SK-N-SH (cell line): ENCODE data around the gene WWP2. TPM values are rescaled to one million over a fixed set of nuclear protein-coding genes. Genes with fewer than 3 reads are reported as not detected.
A peak's percentile ranks its signal among the peaks of the same experiment; 100 is the strongest.

Source experiments
- CTCF ChIA-PET: fragments of 300-600, 350-600 bp; formaldehyde crosslinking; extraction: SDS; loops from one replicate; lab custom pipeline; 2021; lab: Yijun Ruan, JAX
- POLR2A ChIA-PET: fragments of 350-600 bp; sonication (Branson Sonifier 250); formaldehyde crosslinking; extraction: SDS; loops from one replicate; lab custom pipeline; 2020; ENCODE audit warnings: antibody characterized with exemption, inconsistent platforms; lab: Yijun Ruan, JAX
- DNase-seq: peaks from one replicate; pipeline ENCODE4 v3.0.0; 2012
- H2AFZ ChIP-seq: fragments of 200-600 bp; sonication (generic); 2 replicates; pipeline ENCODE4 v1.8.1; 2016; ENCODE audit warnings: antibody characterized with exemption, mild to moderate bottlenecking, low read depth
- H3F3A ChIP-seq: fragments of 200-600 bp; sonication (generic); replicated peaks from 2 replicates; pipeline ENCODE3; 2016; ENCODE audit warnings: antibody characterized with exemption, mild to moderate bottlenecking; ENCODE audit not compliant: insufficient read depth
- H3K27ac ChIP-seq, 2 experiments: fragments of 200-500 bp in 1 of 2; fragments of 200-600 bp in 1 of 2; sonication (Bioruptor generic) in 1 of 2; sonication (generic), shearing (Covaris generic) in 1 of 2; 2 replicates each; pipeline versions ENCODE4 v1.5.1 to v1.6.1; 2014 to 2016; ENCODE audit warnings: low read depth in 2 of 2, inconsistent platforms in 1 of 2, low read length in 1 of 2, mild to moderate bottlenecking in 1 of 2, mixed read lengths in 1 of 2
- H3K27me3 ChIP-seq: fragments of 200-600 bp; sonication (generic), shearing (Covaris generic); 2 replicates; pipeline ENCODE4 v1.6.1; 2016; ENCODE audit warnings: mixed run types; ENCODE audit not compliant: insufficient read depth
- H3K36me3 ChIP-seq, 2 experiments: fragments of 200-500 bp in 1 of 2; fragments of 200-600 bp in 1 of 2; sonication (Bioruptor generic) in 1 of 2; sonication (generic) in 1 of 2; replicated peaks in 1 of 2; 2 replicates each; pipeline versions ENCODE3 to v1.5.1; 2014 to 2016; ENCODE audit warnings: low read length in 1 of 2, mild to moderate bottlenecking in 1 of 2; ENCODE audit not compliant: insufficient read depth in 2 of 2, control insufficient read depth in 1 of 2
- H3K4me1 ChIP-seq, 2 experiments: fragments of 200-500 bp in 1 of 2; fragments of 200-600 bp in 1 of 2; sonication (Bioruptor generic) in 1 of 2; sonication (generic), shearing (Covaris generic) in 1 of 2; 2 replicates each; pipeline versions ENCODE4 v1.5.1 to v1.6.1; 2014 to 2016; ENCODE audit warnings: low read depth in 1 of 2, low read length in 1 of 2, mixed run types in 1 of 2; ENCODE audit not compliant: insufficient read depth in 2 of 2, control insufficient read depth in 1 of 2
- H3K4me2 ChIP-seq: fragments of 200-600 bp; sonication (generic), shearing (Covaris generic); 2 replicates; pipeline ENCODE4 v1.6.1; 2017; ENCODE audit warnings: mixed run types
- H3K4me3 ChIP-seq, 2 experiments: fragments of 200-500 bp in 1 of 2; fragments of 200-600 bp in 1 of 2; sonication (Bioruptor generic) in 1 of 2; sonication (generic), shearing (Covaris generic) in 1 of 2; 2 replicates each; pipeline versions ENCODE4 v1.5.1 to v1.8.1; 2014 to 2016; ENCODE audit warnings: low read depth in 2 of 2, inconsistent platforms in 1 of 2, low read length in 1 of 2, mild to moderate bottlenecking in 1 of 2, mixed read lengths in 1 of 2, moderate library complexity in 1 of 2
- H3K79me2 ChIP-seq: fragments of 200-600 bp; sonication (generic); 2 replicates; pipeline ENCODE4 v1.8.1; 2017; ENCODE audit warnings: mild to moderate bottlenecking; ENCODE audit not compliant: insufficient read depth
- H3K9ac ChIP-seq: fragments of 200-600 bp; sonication (generic); 2 replicates; pipeline ENCODE4 v1.6.1; 2017; ENCODE audit warnings: mixed run types
- H3K9me2 ChIP-seq: fragments of 200-600 bp; sonication (generic); 2 replicates; pipeline ENCODE4 v1.6.1; 2017; ENCODE audit warnings: mixed run types
- H3K9me3 ChIP-seq: fragments of 200-600 bp; sonication (generic); 2 replicates; pipeline ENCODE4 v1.6.1; 2017; ENCODE audit warnings: mixed run types, mild to moderate bottlenecking, moderate library complexity
- H4K20me1 ChIP-seq: fragments of 200-600 bp; sonication (generic); 2 replicates; pipeline ENCODE4 v1.6.1; 2017; ENCODE audit warnings: mild to moderate bottlenecking, mixed run types; ENCODE audit not compliant: insufficient read depth
- EZH2phosphoT487 ChIP-seq: fragments of 200-600 bp; sonication (generic); IDR thresholded peaks from 2 replicates; pipeline ENCODE4 v1.6.1; 2017; ENCODE audit warnings: low read depth, mixed run types, mild to moderate bottlenecking, antibody characterized with exemption, moderate library complexity, borderline replicate concordance
- FOSL2 ChIP-seq: IDR thresholded peaks from 2 replicates; pipeline ENCODE4 v1.4.0; 2012; ENCODE audit warnings: low read depth, mild to moderate bottlenecking, moderate library complexity, borderline replicate concordance
- FOXJ3 ChIP-seq: sonication (generic); formaldehyde crosslinking; IDR thresholded peaks from 2 replicates; pipeline ENCODE4 v1.5.1; 2020; ENCODE audit warnings: mild to moderate bottlenecking, missing genetic modification reagents
- GATA2 ChIP-seq: sonication (generic); formaldehyde crosslinking; IDR thresholded peaks from 2 replicates; pipeline ENCODE4 v1.5.0; 2020; ENCODE audit warnings: mild to moderate bottlenecking, missing genetic modification reagents
- JUND ChIP-seq: IDR thresholded peaks from 2 replicates; pipeline ENCODE4 v1.4.0; 2012
- MEF2A ChIP-seq: IDR thresholded peaks from 2 replicates; pipeline ENCODE4 v1.4.0; 2012; ENCODE audit warnings: low read depth, borderline replicate concordance
- MXI1 ChIP-seq: IDR thresholded peaks from 2 replicates; pipeline ENCODE4 v1.6.1; 2012; ENCODE audit warnings: mild to moderate bottlenecking, low read depth, low read length, improper control_type of control experiment
- NRF1 ChIP-seq: IDR thresholded peaks from 2 replicates; pipeline ENCODE4 v1.6.1; 2012; ENCODE audit warnings: low read depth, mild to moderate bottlenecking, low read length
- POLR2AphosphoS5 ChIP-seq: IDR thresholded peaks from 2 replicates; pipeline ENCODE4 v1.6.1; 2012; ENCODE audit warnings: low read depth, low read length
- RAD21 ChIP-seq: IDR thresholded peaks from 2 replicates; pipeline ENCODE4 v1.6.1; 2012; ENCODE audit warnings: mild to moderate bottlenecking, low read length
- RXRA ChIP-seq: IDR thresholded peaks from 2 replicates; pipeline ENCODE4 v1.4.0; 2012; ENCODE audit warnings: low read depth, mild to moderate bottlenecking, borderline replicate concordance
- SMC3 ChIP-seq: IDR thresholded peaks from 2 replicates; pipeline ENCODE4 v1.6.1; 2012; ENCODE audit warnings: low read depth, low read length, improper control_type of control experiment
- TAF1 ChIP-seq: IDR thresholded peaks from 2 replicates; pipeline ENCODE4 v1.6.1; 2012; ENCODE audit warnings: low read depth, mild to moderate bottlenecking, low read length, moderate library complexity, borderline replicate concordance
- TCF12 ChIP-seq: IDR thresholded peaks from 2 replicates; pipeline ENCODE4 v1.4.0; 2012
- YY1 ChIP-seq: IDR thresholded peaks from 2 replicates; pipeline ENCODE4 v1.4.0; 2012; ENCODE audit warnings: low read depth, mild to moderate bottlenecking
- WGBS: methylation state at CpG from one replicate; pipeline ENCODE4 v1.1.6; 2017; ENCODE audit warnings: low lambda C conversion rate; 5-methylcytosine and 5-hydroxymethylcytosine counted together
- polyA plus RNA-seq, 3 experiments: library from polyadenylated mRNA; depleted of rRNA; stranded (reverse); fragments of >200 nt; gene quantifications; 2 replicates each; pipeline ENCODE4 v1.2.3, GENCODE V29; 2012
- TF ChIP-seq, protein P1 (sequence below): fragments of 150-350 bp; IDR thresholded peaks from 2 replicates; pipeline ENCODE4 v1.6.1; 2017; ENCODE audit warnings: antibody characterized with exemption, low read length, low read depth, borderline replicate concordance
- TF ChIP-seq, protein P2 (sequence below): fragments of 200-600 bp; sonication (generic); IDR thresholded peaks from 2 replicates; pipeline ENCODE4 v1.6.1; 2017; ENCODE audit warnings: antibody characterized with exemption, mild to moderate bottlenecking, moderate library complexity
- TF ChIP-seq, protein P3 (sequence below): IDR thresholded peaks from 2 replicates; pipeline ENCODE4 v1.6.1; 2012; ENCODE audit warnings: mild to moderate bottlenecking, low read depth, low read length, moderate library complexity
- TF ChIP-seq, protein P4 (sequence below): IDR thresholded peaks from 2 replicates; pipeline ENCODE4; 2012
- TF ChIP-seq, protein P5 (sequence below): fragments of 150-350 bp; IDR thresholded peaks from 2 replicates; pipeline ENCODE4 v1.6.1; 2016; ENCODE audit warnings: mild to moderate bottlenecking, low read depth, low read length
- TF ChIP-seq, protein P6 (sequence below): IDR thresholded peaks from 2 replicates; pipeline ENCODE4 v1.4.0; 2012; ENCODE audit warnings: low read depth

WWP2 gene
- polyA plus RNA-seq, 1 of the 3 experiments (the other 2 are of a cell fraction) = 13.3 TPM

DNA sequence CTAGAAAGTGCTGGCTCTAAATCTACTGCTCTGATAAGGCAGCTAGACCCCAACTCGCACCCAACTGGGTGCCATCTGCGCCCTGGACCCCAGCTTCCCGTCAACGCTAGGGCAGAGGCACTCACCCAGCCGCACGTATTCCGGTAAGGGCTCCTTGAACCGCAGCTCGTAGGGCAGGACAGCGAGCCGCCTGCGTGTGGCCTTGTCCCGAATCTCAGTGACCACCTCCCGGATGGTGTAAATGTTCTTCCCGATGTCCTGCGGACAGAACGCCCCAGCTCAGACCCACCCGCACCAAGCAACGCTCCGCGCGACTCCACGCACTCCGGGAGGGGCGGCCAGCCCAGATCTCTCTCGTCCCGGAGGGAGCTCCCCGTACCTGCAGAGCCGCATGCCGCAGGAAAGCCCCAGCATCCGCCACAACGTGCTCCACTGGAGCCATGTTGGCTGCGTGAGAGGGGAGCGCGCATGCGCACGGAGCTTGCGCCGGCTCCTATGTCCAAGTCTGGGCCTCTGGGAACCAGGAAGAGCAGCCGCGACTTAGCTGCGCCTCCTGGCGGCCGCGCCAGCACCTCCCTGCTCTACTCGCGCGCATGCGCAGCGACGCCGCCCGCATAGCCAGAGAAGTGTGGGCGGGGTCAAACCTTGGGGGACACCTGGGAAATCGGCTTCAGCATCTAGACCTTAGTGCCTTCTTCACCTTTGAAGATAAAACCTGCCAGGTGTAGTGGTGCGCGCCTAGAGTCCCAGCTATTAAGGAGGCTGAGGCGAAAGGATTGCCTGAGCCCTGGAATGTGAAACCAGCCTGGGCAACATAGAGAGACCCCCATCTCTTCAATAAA, 7.4 kb upstream of the WWP2 start, which contains the start of gene NOB1:
NOB1 (minus strand) TSS at position 458 of the 842 bp plus-strand sequence; CDS start at position 442, 16 bp downstream.
- Histone ChIP-seq H3K9ac (peak within 1 kb of the TSS; percentile 84), H3K27ac (peak within 1 kb of the TSS; percentile 40 to 45; a peak in 2 of 4 replicates), H4K20me1 (no peaks in the 10 kb centered on the region), H3K9me2 (no peaks in the 10 kb centered on the region), H3F3A (peaks cover 12% of the 10 kb centered on the region), H3K27me3 (no peaks in the 10 kb centered on the region), H2AFZ (peak within 1 kb of the TSS; percentile 84), H3K36me3 (peaks cover 9 to 24% of the 10 kb centered on the region in 2 experiments), H3K4me3 (peak within 1 kb of the TSS; percentile 86 to 98), H3K9me3 (no peaks in the 10 kb centered on the region), H3K4me2 (peak within 1 kb of the TSS; percentile 89), H3K79me2 (peaks cover 50% of the 10 kb centered on the region), H3K4me1 (peaks cover 0 to 2% of the 10 kb centered on the region in 2 experiments; a peak in 2 of 4 replicates)
- ChIA-PET CTCF (interaction anchor here (0.6 to 6.2 kb wide), 39 partner anchors 8 to 404 kb away, joined by 3 to 67 read pairs (median 5); partner anchors contain the start of genes NQO1 and TERF2), POLR2A (interaction anchor here (1.0 to 1.5 kb wide), 7 partner anchors 8 to 358 kb away, joined by 3 to 12 read pairs (median 5); partner anchors contain the start of gene NQO1)
- WGBS = 0% methylated on average over 10 of the region's 58 CpGs
- DNase-seq = peak; percentile 96
- TF ChIP-seq YY1 = peak; percentile 94
- TF ChIP-seq FOXJ3 (CRISPR knock-in tag) = no peak
- TF ChIP-seq, protein P1, sequence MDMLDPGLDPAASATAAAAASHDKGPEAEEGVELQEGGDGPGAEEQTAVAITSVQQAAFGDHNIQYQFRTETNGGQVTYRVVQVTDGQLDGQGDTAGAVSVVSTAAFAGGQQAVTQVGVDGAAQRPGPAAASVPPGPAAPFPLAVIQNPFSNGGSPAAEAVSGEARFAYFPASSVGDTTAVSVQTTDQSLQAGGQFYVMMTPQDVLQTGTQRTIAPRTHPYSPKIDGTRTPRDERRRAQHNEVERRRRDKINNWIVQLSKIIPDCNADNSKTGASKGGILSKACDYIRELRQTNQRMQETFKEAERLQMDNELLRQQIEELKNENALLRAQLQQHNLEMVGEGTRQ = no peak
- TF ChIP-seq MXI1 = peak; percentile 98
- TF ChIP-seq, protein P2, sequence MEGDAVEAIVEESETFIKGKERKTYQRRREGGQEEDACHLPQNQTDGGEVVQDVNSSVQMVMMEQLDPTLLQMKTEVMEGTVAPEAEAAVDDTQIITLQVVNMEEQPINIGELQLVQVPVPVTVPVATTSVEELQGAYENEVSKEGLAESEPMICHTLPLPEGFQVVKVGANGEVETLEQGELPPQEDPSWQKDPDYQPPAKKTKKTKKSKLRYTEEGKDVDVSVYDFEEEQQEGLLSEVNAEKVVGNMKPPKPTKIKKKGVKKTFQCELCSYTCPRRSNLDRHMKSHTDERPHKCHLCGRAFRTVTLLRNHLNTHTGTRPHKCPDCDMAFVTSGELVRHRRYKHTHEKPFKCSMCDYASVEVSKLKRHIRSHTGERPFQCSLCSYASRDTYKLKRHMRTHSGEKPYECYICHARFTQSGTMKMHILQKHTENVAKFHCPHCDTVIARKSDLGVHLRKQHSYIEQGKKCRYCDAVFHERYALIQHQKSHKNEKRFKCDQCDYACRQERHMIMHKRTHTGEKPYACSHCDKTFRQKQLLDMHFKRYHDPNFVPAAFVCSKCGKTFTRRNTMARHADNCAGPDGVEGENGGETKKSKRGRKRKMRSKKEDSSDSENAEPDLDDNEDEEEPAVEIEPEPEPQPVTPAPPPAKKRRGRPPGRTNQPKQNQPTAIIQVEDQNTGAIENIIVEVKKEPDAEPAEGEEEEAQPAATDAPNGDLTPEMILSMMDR = peak; percentile 89
- TF ChIP-seq, protein P3, sequence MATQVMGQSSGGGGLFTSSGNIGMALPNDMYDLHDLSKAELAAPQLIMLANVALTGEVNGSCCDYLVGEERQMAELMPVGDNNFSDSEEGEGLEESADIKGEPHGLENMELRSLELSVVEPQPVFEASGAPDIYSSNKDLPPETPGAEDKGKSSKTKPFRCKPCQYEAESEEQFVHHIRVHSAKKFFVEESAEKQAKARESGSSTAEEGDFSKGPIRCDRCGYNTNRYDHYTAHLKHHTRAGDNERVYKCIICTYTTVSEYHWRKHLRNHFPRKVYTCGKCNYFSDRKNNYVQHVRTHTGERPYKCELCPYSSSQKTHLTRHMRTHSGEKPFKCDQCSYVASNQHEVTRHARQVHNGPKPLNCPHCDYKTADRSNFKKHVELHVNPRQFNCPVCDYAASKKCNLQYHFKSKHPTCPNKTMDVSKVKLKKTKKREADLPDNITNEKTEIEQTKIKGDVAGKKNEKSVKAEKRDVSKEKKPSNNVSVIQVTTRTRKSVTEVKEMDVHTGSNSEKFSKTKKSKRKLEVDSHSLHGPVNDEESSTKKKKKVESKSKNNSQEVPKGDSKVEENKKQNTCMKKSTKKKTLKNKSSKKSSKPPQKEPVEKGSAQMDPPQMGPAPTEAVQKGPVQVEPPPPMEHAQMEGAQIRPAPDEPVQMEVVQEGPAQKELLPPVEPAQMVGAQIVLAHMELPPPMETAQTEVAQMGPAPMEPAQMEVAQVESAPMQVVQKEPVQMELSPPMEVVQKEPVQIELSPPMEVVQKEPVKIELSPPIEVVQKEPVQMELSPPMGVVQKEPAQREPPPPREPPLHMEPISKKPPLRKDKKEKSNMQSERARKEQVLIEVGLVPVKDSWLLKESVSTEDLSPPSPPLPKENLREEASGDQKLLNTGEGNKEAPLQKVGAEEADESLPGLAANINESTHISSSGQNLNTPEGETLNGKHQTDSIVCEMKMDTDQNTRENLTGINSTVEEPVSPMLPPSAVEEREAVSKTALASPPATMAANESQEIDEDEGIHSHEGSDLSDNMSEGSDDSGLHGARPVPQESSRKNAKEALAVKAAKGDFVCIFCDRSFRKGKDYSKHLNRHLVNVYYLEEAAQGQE = no peak
- no peak for TF ChIP-seq EZH2phosphoT487
- TF ChIP-seq RXRA = no peak
- peak; percentile 94 for TF ChIP-seq POLR2AphosphoS5
- TF ChIP-seq GATA2 (CRISPR knock-in tag) = no peak
- TF ChIP-seq TCF12 = no peak
- TF ChIP-seq, protein P4, sequence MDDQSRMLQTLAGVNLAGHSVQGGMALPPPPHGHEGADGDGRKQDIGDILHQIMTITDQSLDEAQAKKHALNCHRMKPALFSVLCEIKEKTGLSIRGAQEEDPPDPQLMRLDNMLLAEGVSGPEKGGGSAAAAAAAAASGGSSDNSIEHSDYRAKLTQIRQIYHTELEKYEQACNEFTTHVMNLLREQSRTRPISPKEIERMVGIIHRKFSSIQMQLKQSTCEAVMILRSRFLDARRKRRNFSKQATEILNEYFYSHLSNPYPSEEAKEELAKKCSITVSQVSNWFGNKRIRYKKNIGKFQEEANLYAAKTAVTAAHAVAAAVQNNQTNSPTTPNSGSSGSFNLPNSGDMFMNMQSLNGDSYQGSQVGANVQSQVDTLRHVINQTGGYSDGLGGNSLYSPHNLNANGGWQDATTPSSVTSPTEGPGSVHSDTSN = no peak
- TF ChIP-seq, protein P5, sequence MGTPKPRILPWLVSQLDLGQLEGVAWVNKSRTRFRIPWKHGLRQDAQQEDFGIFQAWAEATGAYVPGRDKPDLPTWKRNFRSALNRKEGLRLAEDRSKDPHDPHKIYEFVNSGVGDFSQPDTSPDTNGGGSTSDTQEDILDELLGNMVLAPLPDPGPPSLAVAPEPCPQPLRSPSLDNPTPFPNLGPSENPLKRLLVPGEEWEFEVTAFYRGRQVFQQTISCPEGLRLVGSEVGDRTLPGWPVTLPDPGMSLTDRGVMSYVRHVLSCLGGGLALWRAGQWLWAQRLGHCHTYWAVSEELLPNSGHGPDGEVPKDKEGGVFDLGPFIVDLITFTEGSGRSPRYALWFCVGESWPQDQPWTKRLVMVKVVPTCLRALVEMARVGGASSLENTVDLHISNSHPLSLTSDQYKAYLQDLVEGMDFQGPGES = no peak
- TF ChIP-seq NRF1 = peak; percentile 96
- TF ChIP-seq SMC3 = peak; percentile 99
- no peak for TF ChIP-seq JUND
- peak; percentile 88 for TF ChIP-seq RAD21
- no peak for TF ChIP-seq MEF2A
- no peak for TF ChIP-seq FOSL2
- TF ChIP-seq, protein P6, sequence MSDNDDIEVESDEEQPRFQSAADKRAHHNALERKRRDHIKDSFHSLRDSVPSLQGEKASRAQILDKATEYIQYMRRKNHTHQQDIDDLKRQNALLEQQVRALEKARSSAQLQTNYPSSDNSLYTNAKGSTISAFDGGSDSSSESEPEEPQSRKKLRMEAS = peak; percentile 95
- TF ChIP-seq TAF1 = peak; percentile 93
